HG02852 (cell line): ENCODE results near the gene DRAP1.
A peak's percentile ranks its signal among the peaks of the same experiment; 100 is the strongest.
"Not testable (repeated sequence)": the region's sequence is repeated elsewhere in the genome, so short reads cannot be mapped to it uniquely, and the experiment has no call there.

Experiments
- ATAC-seq: cut with Tn5 transposase; IDR thresholded peaks from one replicate; pipeline ENCODE4 v1.9.1; 2021; ENCODE audit warnings: mild to moderate bottlenecking, moderate library complexity; ENCODE audit not compliant: unreplicated experiment

DRAP1 gene

DNA sequence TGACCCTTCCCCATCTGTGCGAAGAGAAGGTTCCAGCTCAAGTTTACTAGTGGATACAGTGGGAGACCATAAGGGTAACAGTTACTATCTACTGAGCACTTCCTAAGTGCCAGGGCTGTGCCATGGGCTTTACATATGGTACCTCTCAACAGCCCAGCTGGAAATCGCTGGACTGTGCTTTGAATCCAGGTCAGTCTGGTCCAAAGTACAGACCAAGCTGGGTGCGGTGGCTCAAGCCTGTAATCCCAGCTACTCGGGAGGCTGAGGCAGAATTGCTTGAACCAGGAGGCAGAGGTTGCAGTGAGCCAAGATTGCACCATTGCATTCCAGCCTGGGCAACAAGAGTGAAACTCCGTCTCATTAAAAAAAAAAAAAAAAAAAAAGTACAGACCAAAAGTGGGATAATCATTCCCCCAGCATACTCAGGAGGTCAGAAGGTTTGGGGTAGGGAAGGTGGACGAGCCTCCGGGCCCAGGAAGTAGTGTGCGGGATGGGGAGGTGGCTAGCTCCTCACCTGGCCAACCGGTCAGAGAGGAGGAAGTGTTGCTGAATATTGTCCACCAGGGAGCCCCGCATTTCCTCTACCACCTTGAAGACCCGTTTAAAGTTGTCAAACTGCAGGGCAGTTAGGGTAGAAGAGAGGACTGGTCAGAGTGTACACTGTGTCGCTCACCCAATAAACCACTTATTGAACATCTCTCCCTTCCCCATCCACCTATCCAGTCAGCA is 33.3 kb upstream of the DRAP1 start:
- no peak for ATAC-seq

DNA sequence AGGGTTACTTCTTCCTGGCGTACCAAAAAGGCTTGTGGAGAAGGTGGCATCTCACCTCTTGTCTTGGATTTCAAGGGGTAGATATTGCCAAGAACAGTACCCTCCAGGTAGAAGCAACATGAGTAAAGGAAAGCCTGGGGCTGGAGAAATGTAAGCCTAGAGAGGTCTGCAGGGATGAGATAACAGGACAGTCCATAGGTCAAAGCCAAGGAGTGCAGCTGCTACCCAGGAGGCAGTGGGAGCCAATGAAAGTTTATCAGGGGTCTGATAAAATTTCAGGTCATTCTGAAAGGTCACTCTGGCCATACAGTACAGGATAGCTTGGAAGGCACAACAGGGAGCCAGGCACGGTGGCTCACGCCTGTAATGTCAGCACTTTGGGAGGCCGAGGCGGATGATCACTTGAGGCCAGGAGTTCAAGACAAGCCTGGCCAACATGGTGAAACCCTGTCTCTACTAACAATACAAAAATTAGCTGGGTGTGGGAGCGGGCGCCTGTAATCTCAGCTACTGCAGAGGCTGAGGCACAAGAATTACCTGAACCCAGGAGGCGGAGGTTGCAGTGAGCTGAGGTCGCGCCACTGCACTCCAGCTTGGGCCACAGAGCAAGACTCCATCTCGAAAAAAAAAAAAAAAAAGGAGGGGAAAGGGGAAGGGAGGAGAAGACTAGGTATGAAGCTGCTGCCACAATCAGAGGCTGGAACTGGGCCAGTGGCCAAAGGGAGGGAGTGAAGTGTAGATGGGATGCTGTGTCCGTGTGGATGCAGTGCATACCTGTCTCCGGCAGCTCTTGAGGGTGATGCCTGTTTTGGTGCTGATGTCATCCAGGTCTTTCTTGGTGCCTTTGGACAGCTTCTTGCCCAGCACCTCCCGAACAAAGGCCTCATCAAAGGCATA is 32.2 kb upstream of the DRAP1 start:
- no peak for ATAC-seq

DNA sequence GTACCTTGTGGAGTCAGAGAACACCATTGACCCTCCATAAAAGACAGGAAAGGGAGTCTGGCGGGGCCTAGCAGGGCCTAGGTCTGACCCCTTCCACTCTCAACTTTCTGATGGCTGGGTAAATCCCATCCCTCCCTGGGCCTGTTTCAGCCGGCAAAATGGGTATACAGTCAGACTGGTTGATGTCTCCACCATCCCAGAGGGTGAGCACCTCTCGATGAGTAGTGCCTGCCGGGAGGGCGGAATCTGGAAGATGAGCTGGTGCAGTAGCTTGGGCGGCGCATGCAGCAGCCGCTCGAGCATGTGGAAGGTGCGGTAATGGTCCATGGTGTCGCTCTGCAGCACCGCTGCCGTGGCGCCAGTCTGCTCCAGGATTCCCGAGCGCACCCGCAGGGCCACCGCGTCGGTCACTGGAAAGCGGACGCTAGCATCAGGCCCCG is 31.5 kb upstream of the DRAP1 start:
- no peak for ATAC-seq

DNA sequence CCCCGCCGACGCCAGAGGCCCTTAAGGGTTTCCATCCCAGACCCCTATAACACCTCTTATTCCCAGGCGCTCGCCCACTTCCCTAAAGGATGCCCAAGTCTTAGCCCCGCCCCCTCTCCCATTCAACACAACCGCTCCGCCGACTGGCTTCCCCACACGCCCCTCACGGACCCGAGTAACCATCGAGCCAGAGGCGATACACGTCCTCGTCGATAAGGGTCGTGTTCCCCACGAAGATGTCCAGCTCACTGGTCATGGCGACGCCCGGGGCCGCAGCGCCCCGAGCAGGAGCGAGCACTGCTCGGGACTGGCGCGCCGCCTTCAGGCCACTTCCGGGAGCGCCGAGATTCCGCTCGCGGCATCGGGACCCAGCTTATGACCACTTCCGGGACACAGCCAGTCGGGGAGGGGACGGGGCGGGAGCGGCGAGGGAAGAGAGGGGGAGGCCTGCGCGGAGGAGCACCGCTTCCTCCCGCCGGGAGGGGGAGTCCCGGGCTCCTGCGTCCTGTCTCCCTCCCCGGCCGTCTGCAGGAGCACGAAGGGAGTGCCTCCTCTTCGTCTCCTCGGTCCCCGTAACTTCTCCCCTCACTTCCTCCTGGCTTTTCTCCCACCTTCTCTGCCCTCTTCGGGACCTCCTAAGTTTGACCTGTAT is 30.9 kb upstream of the DRAP1 start, which contains the start of gene FIBP:
FIBP (minus strand) TSS at position 309 of the 652 bp plus-strand sequence; CDS start at position 256, 53 bp downstream.
- ATAC-seq, result peak; percentile 51

DNA sequence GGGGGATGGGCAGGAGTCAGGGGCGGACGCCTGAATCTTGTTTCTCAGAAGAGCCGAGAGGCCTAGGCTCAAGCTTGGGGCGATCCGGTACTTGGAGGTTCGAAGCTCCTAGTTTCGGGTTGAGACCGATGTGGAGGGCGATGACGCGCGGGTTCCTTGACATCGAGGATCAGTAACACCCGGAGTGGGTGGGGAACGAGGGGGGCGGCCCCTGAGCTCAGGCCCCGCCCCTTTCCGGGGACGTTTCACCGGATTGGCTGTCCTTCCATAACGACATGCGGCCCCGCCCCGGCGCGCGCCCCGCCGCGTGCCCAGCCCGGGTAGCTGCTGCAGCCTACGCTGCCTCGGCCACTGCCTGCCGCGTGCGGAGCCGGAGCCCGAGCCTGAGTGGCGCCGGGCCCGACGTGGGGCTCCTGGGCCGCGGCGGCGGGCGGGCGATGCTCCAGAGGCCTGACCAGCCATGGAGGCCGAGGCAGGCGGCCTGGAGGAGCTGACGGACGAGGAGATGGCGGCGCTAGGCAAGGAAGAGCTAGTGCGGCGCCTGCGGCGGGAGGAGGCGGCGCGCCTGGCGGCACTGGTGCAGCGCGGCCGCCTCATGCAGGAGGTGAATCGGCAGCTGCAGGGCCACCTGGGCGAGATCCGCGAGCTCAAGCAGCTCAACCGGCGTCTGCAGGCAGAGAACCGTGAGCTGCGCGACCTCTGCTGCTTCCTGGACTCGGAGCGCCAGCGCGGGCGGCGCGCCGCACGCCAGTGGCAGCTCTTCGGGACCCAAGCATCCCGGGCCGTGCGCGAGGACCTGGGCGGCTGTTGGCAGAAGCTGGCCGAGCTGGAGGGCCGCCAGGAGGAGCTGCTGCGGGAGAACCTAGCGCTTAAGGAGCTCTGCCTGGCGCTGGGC is 28.7 kb upstream of the DRAP1 start, which contains the start of gene CCDC85B:
CCDC85B (plus strand) TSS at position 350 of the 895 bp plus-strand sequence; CDS start at position 461, 111 bp downstream.
- peak; percentile 48 for ATAC-seq

DNA sequence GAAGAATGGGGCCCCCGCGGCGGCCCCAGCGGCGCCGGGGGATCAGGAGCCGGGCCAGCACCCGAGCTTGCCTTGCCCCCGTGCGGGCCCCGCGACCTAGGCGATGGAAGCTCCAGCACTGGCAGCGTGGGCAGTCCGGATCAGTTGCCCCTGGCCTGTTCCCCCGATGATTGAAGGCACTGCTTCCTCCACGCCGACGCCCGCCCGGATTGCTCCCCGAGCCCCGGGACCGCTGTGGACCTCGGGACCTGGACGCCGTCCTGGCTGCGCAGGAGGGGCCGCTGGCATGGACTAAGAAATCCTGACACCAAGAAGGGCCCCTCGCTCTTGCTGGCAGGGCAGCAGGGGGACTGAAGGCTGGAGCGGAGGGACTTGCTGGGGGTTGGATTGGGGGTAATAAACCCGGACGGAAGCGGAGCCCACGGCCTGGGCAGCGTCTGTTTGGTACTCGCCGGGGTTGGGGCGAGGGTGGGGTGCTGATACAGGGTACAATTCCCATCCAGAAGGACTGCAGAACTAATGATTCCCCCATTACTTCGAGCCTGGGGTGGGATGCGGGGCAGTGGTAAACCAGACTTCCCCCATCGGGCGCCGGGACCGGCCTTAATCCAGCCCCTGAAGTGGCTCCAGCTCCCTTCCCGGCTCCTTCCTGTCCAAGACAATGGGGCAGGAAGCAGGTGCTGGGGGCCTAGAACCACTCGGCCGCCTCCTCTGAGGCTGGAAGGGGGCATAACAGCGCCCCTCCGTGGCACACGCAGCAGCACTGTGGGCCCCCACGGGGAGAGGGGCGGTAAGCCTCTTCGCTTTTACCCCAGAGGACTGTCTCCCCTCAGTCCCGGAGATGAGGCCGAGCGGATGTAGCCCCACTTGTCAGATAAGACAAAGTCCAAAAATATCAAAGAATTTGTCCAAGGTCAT is 27.7 kb upstream of the DRAP1 start:
- no peak for ATAC-seq

DNA sequence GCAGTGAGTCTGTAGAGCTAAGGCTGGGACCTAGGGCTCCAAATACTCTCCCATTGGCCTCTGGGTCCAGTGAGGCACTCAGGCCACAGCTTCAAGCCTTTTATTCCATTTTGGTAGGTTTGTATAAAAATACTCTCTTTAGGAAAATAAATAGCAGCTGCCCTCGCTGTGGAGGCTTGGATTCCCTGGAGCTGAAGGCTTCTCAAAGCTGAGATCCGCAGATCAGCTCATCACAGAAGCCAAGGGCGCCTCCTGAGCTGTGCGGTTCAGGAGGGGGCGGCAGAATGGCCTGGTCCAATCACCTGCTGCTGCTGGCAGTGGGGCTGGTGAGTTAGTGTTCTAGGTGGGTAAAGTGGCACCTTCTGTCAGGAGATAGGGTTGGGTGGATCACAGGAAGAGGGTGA is 27.1 kb upstream of the DRAP1 start:
- ATAC-seq, result not testable (repeated sequence)

DNA sequence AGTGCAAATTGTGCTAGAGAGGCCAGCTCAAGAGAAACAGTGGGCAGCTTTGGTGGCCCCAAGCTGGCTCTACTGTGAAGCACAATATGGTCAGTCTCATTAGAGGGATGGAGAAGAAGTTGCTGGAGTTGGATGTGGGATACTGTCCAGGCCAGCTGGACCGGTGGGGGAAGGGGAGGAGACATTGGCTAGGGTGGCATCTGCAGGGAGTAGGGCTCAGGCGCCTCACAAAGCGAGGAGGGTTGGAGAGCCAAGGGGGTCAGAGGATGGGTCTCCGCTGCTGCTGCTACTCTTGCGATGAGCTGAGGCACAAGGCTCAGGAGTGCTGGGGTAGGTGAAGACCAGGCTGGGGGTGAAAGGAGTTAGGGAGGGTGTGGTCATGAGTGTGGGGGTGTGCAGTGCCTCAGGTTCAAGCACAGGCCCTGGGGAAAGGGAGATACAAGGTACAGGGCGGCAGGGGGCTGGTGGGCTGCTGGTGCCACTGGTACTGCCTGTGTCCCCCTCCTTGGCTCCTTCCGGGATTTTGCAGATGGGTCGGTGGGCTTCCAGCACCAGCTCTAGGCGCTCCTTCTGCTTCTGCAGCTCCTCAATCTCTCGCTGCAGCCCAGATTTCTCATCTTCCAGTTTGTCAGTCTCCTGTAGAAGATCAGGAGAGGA is 26.4 kb upstream of the DRAP1 start:
- no peak for ATAC-seq

DNA sequence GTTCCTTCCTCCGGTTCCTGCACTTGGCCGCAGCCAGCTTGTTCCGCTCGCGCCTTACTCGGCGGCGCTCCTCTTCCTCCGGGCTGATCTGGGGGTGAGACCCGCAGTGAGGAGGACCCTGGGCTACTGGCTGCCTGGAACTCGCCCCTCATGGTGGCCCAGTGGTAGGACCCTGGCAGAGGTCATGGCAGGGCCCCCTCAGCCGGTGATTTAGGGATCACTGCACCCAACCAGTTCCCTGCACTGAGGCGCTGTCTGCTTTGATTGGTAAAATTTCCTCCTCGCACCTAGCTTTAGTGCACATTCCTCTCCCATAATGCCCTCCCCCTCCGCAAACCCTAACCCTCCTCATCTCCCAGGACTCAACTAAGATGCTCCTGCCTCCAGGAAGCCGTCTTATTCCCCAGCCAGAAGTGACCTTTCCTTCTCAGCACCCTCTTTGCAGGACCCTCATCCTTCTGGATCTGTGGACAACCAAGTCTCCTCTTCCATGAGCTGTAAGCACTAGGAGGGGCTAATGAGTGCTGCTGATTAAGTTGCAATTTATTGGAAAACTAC is 25.1 kb upstream of the DRAP1 start:
- ATAC-seq, result no peak

DNA sequence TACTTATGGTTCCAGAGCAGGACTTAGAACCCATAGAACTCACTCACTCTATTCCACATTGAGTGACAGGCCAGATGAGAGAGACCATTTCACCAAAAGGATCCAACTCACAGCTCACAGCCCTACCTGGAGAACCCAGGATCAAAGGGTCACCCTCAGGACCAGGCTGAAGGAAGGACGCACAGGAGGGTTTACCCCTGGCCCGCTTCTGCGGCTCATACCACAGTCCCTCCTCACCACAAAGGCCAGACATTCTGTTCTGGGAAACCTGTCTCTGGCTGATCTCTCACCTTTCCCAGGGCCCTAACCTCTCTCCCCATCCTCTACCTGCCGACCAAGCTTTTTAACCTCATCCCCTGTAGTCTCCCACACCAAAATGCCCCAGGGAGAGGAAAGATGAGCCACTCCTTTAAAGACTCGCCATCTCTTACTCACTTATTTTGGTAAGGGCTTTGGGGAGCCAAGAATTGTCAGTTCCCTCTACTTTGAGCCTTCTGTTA is 23.7 kb upstream of the DRAP1 start:
- no peak for ATAC-seq

DNA sequence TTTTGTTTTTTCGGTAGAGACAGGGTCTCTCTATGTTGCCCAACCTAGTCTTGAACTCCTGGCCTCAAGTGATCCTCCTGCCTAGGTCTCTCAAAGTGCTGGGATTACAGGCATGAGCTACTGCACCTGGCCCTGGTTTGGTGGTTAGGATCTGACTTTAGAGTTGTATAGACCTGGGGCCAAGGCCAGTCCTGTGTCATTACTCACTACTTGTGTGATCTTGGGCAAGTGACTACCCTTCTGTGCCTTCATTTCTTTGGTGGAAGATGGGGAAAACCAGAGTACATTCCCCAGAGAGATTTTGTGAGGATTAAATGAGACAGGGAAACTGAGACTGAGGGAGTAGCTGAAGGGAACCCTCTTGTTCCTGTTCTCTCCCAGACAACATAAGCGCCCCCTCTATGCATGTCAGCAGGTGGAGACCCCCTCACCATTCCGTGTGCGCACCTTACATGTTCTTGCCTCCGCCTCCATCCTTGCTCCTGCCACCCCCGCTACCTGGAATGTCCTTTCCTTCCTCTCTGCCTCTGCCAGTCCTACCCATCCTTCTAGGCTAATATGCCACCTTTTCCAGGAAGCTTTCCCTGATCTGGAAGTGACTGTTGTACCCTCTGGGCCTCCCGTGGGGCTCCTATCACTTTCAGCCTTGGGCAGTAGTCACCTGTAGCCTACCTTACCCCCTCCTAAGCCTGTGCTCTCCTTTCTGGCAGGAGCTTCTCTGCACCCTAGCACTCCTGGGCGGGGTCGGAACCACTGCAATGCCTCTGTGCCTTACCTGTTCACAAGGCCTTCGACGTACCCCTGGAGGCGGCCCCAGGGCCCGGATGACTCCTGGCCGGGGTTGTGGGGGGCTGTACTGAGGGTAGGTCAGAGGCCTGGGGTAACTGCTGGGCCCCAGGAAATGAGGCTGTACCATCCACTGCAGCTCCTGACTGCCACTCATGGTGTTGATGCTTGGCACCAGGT is 22.9 kb upstream of the DRAP1 start:
- no peak for ATAC-seq

DNA sequence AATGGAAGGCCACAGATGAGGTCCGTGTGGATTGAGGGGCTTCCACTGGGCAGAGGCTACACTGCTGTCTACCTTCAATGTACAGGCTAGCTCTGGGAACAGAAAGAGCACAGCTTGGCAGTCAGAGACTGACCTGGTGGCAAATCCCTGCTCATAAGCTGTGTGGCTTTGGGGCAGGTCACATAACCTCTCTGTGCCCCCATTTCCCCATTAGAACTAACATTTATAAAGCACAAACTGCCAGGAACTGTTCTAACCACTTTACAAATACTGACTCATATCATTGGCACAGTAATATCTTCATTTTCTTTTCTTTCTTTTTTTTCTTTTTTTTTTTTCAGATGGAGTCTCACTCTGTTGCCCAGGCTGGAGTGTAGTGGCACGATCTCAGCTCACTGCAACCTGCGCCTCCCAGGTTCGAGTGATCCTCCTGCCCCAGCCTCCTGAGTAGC is 22.2 kb upstream of the DRAP1 start:
- ATAC-seq, result no peak

DNA sequence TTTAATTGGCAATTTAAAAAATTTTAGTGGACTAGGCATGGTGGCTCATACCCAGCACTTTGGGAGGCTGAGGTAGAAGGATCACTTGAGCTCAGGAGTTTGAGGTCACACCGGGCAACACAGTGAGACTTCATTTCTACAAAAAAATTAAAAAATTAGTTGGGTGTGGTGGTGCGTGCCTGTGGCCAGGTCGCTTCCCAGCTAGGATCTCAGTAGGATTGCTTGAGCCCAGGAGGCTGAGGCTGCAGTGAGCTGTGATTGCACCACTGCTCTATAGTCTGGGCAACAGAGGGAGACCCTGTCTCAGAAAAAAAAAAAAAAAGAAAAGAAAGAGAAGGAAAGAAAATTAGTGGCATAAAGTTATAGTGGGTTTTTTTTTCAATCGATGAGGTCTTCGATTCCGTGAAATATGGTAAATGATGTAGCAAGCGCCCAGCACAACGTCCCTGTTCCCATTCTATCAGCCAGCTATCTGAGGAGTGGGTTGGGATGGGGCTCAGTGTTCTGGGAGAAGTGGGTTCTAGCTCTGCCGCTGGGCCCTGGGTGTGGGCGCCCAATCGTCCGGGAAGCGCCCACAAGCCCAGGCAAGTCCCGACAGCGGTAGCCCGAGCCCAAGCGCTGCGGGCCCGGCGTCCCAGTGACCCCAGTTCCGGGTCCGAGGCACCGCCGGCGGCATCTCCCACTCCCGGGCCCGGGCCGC is 20.4 kb upstream of the DRAP1 start:
- no peak for ATAC-seq

DNA sequence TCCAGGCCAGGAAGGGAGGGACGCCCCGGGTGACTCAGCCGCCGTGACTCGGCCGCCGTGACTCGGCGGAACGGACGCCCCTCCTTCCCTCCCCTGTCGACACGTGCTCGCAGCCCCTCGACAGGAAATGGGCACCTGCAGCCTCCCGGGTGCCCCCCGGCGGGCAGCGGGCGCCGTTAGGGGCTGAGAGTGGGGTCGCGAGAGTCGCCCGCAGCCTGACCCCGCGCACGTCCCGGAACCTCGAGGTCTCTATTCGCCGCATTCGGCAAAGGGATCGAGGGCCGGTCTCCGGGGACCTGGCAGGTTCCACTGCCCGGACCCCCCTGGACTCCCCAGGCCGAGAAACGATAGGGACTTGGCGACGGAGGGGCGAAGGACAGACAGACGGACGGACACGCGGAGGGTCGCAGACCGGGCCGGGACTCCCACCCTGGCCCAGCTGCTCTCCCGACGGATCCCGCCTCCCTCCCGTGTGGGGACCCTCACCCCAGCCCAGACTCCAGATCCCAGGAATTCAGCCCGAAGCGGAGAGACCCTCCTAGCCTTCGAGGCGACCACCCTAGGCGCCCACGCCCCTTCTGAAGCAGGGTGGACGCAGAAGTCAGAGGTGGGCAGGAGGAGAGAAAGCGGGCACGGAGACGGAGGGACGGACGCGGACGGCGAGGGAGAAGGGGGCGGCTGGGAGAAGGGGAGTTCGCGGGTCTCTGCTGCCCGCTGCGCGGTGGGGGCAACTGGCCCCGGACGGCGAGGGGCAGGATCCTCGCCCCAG is 19.7 kb upstream of the DRAP1 start:
- ATAC-seq, result peak; percentile 8

DNA sequence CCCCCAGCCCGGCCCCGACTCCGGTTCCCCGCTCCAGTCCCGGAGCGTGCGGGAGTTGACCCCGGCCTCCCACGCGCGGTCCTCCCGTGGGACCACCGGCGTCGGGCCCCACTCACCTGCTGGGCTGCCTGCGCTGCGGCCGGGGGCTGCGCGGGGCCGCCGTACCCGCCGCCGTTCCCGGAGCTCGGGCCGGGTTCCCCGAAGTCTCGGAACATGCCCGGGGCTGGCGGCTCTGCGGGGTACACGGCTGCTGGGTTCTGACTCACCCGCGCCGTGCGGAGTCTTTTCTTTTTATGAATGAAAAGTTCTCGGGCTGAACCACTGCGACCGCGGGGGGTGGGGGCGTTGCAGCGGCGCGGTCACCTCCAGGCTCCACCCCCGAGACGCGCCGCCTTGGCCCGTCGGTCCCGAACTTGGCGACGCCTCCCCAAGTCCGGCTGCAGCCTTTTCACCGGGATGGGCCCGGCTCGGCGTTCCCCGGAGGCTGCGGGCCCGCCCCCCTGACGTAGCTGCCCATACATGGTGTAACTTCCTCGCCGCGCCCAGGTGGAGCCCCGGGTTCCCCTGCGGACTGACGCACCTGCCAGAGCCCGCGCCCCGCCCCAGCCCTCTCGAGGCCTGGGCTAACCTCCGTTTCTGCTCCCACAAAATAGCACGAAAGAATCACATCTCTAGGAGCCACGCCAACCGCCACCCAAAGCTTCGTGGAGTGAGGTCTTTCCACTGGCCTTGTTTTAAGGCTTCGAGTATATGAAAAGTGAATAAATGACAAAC is 18.9 kb upstream of the DRAP1 start, which contains the start of gene FOSL1:
FOSL1 (minus strand) TSS at position 264 of the 774 bp plus-strand sequence; CDS start at position 215, 49 bp downstream.
- ATAC-seq, result peak; percentile 72
